Panc1 (cell line): ENCODE data around the gene CDKN2D. TPM values are rescaled to one million over a fixed set of nuclear protein-coding genes. Genes with fewer than 3 reads are reported as not detected.
"Not testable (repeated sequence)": the region's sequence is repeated elsewhere in the genome, so short reads cannot be mapped to it uniquely, and the experiment has no call there.

Experiments used
- ATAC-seq: fragments of 200-7000 bp; cut with Tn5 transposase; 2 replicates; pipeline ENCODE4 v1.9.1; 2020; ENCODE audit warnings: mild to moderate bottlenecking, moderate library complexity
- BruUV-seq: library from RNA; stranded (reverse); fragments of 400-500 nt; replicated peaks from 2 replicates; lab custom pipeline; 2021; lab: Mats Ljungman, UMichigan
- CTCF ChIA-PET: fragments of 300-600 bp; sonication (Branson Sonifier 250); formaldehyde crosslinking; loops from one replicate; lab custom pipeline; 2022; ENCODE audit warnings: antibody characterized with exemption; lab: Charles Lee
- POLR2A ChIA-PET: fragments of 300-600 bp; sonication (Branson Sonifier 250); formaldehyde crosslinking; loops from one replicate; lab custom pipeline; 2022; ENCODE audit warnings: antibody characterized with exemption; lab: Charles Lee
- DNase-seq: peaks from one replicate; pipeline ENCODE4 v3.0.0-alpha.2; 2010; ENCODE audit warnings: low read depth, low spot score
- H3K27ac ChIP-seq: 2 replicates; pipeline ENCODE4 v1.5.1; 2011; ENCODE audit warnings: mild to moderate bottlenecking, low read length, inconsistent platforms
- H3K27me3 ChIP-seq: fragments of 200-500 bp; sonication (Bioruptor generic); 2 replicates; pipeline ENCODE4 v1.6.0; 2014; ENCODE audit warnings: low read length, inconsistent platforms; ENCODE audit not compliant: control insufficient read depth, insufficient read depth
- H3K36me3 ChIP-seq: fragments of 200-500 bp; sonication (Bioruptor generic); 2 replicates; pipeline ENCODE4 v1.5.1; 2014; ENCODE audit warnings: inconsistent platforms, mild to moderate bottlenecking, low read length, moderate library complexity; ENCODE audit not compliant: control insufficient read depth, insufficient read depth
- H3K4me1 ChIP-seq: 2 replicates; pipeline ENCODE4 v1.5.1; 2011; ENCODE audit warnings: inconsistent platforms, mild to moderate bottlenecking, low read length, moderate library complexity; ENCODE audit not compliant: control insufficient read depth, insufficient read depth
- H3K4me3 ChIP-seq, 2 experiments: 2 replicates each; pipeline ENCODE4 v1.5.1; 2011 to 2012; ENCODE audit warnings: low read depth in 2 of 2, low read length in 2 of 2, mild to moderate bottlenecking in 2 of 2, inconsistent platforms in 1 of 2, moderate library complexity in 1 of 2
- H3K9me3 ChIP-seq: fragments of 200-500 bp; sonication (Bioruptor generic); 2 replicates; pipeline ENCODE4 v1.5.1; 2014; ENCODE audit warnings: low read depth, mild to moderate bottlenecking, inconsistent platforms, low read length, moderate library complexity; ENCODE audit not compliant: control insufficient read depth, insufficient read depth
- POLR2AphosphoS5 ChIP-seq: IDR thresholded peaks from 2 replicates; pipeline ENCODE4 v1.6.1; 2012; ENCODE audit warnings: mild to moderate bottlenecking, low read depth, low read length, moderate library complexity
- SIN3A ChIP-seq: IDR thresholded peaks from 2 replicates; pipeline ENCODE4 v1.6.1; 2012; ENCODE audit warnings: low read depth, mild to moderate bottlenecking, low read length, moderate library complexity, borderline replicate concordance; ENCODE audit not compliant: insufficient read depth
- TCF7L2 ChIP-seq: IDR thresholded peaks from 2 replicates; pipeline ENCODE4 v1.6.1; 2011; ENCODE audit warnings: mild to moderate bottlenecking, low read depth, low read length, inconsistent platforms
- in situ Hi-C: cut with HindIII; loops from 2 replicates; pipeline ENCODE4 v1.10.0; 2016; ENCODE audit warnings: low sequenced_read_pairs, low pct_unique_long_range_greater_than_20kb
- intact Hi-C: fragments of 100-400 bp; cut with micrococcal nuclease; formaldehyde crosslinking; loops from one replicate; pipeline ENCODE4 v1.10.0; 2022; ENCODE audit not compliant: unreplicated experiment
- total RNA-seq: library from RNA; stranded (reverse); gene quantifications from one replicate; pipeline ENCODE4 v1.2.1, GENCODE V29; 2021; ENCODE audit not compliant: unreplicated experiment
- TF ChIP-seq, protein P1 (sequence below): fragments of 450-650 bp; IDR thresholded peaks from 2 replicates; pipeline ENCODE4 v1.5.1; 2017; ENCODE audit warnings: mild to moderate bottlenecking
- TF ChIP-seq, protein P2 (sequence below), 2 experiments: IDR thresholded peaks; 2 replicates each; pipeline ENCODE4 v1.6.1; 2011 to 2012; ENCODE audit warnings: low read depth in 2 of 2, control low read depth in 1 of 2, low read length in 1 of 2, mild to moderate bottlenecking in 1 of 2, moderate library complexity in 1 of 2; ENCODE audit not compliant: insufficient read depth in 1 of 2

The CDKN2D gene
- total RNA-seq, 1 experiment from 2014 or later, result 7.3 TPM

DNA sequence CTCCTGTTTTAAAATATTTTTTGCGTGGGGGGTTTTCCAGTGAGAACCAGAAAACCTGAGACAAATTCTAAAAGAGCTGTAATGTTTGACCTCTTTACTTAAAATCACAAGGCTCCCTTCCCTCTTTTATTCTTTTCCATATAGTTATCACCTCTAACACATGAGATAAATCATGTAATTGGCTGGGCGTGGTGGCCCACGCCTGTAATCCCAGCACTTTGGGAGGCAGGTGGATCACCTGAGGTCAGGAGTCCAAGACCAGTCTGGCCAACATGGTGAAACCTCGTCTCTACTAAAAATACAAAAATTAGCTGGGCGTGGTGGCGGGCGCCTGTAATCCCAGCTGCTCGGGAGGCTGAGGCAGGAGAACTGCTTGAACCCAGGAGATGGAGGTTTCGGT is 17.8 kb downstream of the CDKN2D start:
- H3K27ac ChIP-seq, H3K4me1 ChIP-seq, DNase-seq, H3K9me3 ChIP-seq, H3K36me3 ChIP-seq, intact Hi-C loops, ATAC-seq, POLR2A ChIA-PET, H3K4me3 ChIP-seq, H3K27me3 ChIP-seq, in situ Hi-C loops, BruUV-seq: not testable (repeated sequence)
- CTCF ChIA-PET, result interaction anchor here (0.6 kb wide), 2 partner anchors 19 to 46 kb away, joined by 3 to 7 read pairs; no protein-coding TSS in a partner anchor

DNA sequence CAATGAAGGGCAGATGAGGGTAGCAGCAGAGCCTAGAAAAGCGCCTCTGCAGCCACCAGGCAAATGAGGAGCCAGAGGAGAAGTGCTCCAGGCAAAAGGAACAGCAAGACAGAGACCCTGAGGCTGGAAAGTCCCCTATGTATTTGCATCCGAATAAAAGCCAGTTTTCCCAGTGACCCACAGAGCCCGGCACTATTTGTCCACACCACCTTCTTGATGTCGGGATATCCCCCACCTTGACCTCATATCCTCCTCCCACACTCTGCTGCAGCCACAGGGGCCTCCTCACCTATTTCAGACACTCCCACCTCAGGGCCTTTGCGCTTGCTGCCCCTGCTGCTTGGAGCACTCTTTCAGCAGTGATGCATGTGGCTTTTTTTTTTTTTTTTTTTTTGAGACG is 18.4 kb downstream of the CDKN2D start:
- ATAC-seq (no peak), DNase-seq (no peak)
- Histone ChIP-seq H3K36me3 (no peaks in the 10 kb centered on the region), H3K9me3 (no peaks in the 10 kb centered on the region), H3K27ac (no peak overlapping the region), H3K4me1 (no peaks in the 10 kb centered on the region), H3K27me3 (no peaks in the 10 kb centered on the region), H3K4me3 (no peak overlapping the region)
- ChIA-PET POLR2A (no interaction called here), CTCF (interaction anchor here (0.6 kb wide), 1 partner anchor 45 kb away, joined by 7 read pairs; no protein-coding TSS in a partner anchor)
- in situ Hi-C loops (no loop called here), intact Hi-C loops (no loop called here)
- TF ChIP-seq, protein P1, sequence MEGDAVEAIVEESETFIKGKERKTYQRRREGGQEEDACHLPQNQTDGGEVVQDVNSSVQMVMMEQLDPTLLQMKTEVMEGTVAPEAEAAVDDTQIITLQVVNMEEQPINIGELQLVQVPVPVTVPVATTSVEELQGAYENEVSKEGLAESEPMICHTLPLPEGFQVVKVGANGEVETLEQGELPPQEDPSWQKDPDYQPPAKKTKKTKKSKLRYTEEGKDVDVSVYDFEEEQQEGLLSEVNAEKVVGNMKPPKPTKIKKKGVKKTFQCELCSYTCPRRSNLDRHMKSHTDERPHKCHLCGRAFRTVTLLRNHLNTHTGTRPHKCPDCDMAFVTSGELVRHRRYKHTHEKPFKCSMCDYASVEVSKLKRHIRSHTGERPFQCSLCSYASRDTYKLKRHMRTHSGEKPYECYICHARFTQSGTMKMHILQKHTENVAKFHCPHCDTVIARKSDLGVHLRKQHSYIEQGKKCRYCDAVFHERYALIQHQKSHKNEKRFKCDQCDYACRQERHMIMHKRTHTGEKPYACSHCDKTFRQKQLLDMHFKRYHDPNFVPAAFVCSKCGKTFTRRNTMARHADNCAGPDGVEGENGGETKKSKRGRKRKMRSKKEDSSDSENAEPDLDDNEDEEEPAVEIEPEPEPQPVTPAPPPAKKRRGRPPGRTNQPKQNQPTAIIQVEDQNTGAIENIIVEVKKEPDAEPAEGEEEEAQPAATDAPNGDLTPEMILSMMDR, result no peak
- TF ChIP-seq SIN3A, result no peak
- TF ChIP-seq POLR2AphosphoS5, result no peak
- TF ChIP-seq, protein P2, sequence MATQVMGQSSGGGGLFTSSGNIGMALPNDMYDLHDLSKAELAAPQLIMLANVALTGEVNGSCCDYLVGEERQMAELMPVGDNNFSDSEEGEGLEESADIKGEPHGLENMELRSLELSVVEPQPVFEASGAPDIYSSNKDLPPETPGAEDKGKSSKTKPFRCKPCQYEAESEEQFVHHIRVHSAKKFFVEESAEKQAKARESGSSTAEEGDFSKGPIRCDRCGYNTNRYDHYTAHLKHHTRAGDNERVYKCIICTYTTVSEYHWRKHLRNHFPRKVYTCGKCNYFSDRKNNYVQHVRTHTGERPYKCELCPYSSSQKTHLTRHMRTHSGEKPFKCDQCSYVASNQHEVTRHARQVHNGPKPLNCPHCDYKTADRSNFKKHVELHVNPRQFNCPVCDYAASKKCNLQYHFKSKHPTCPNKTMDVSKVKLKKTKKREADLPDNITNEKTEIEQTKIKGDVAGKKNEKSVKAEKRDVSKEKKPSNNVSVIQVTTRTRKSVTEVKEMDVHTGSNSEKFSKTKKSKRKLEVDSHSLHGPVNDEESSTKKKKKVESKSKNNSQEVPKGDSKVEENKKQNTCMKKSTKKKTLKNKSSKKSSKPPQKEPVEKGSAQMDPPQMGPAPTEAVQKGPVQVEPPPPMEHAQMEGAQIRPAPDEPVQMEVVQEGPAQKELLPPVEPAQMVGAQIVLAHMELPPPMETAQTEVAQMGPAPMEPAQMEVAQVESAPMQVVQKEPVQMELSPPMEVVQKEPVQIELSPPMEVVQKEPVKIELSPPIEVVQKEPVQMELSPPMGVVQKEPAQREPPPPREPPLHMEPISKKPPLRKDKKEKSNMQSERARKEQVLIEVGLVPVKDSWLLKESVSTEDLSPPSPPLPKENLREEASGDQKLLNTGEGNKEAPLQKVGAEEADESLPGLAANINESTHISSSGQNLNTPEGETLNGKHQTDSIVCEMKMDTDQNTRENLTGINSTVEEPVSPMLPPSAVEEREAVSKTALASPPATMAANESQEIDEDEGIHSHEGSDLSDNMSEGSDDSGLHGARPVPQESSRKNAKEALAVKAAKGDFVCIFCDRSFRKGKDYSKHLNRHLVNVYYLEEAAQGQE (IDR thresholded peaks at IDR 0.05; ENCODE audit: insufficient read depth in 1 of 2, low read depth in 2 of 2, low read length in 1 of 2), result no peak
- no peak for TF ChIP-seq TCF7L2
- no TSS peak for BruUV-seq

DNA sequence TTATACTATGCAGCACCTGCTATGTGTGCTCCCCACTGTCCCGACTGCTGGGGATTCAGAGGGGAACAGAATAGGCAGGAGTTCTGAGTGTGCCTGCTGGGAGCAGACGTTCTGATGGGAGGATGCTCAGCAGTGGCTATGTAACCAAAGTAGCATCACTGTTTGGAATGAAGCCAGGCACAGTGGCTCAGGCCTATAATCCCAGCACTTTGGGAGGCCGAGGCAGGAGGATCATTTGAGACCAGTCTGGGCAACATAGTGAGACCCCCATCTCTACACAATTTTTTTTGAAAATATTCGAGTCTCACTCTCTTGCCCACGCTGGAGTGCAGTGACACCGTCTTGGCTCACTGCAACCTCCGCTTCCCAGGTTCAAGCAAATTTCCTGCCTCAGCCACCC is 19.0 kb downstream of the CDKN2D start:
- Histone ChIP-seq H3K9me3 (no peaks in the 10 kb centered on the region), H3K4me3 (no peak overlapping the region), H3K4me1 (no peaks in the 10 kb centered on the region), H3K27me3 (no peaks in the 10 kb centered on the region), H3K36me3 (no peaks in the 10 kb centered on the region), H3K27ac (no peak overlapping the region)
- in situ Hi-C loops, result no loop called here
- intact Hi-C loops, result no loop called here
- no TSS peak for BruUV-seq
- no peak for ATAC-seq
- no peak for DNase-seq
- POLR2A ChIA-PET, result no interaction called here
- CTCF ChIA-PET, result no interaction called here
- no peak for TF ChIP-seq TCF7L2
- no peak for TF ChIP-seq POLR2AphosphoS5
- TF ChIP-seq, protein P1, result no peak
- TF ChIP-seq, protein P2 (IDR thresholded peaks at IDR 0.05; ENCODE audit: insufficient read depth in 1 of 2, low read depth in 2 of 2, low read length in 1 of 2), result no peak
- TF ChIP-seq SIN3A, result no peak
